NCI-H2107 (cell line): Measurements from ENCODE around the gene TAC3.
"Not testable (repeated sequence)": the region's sequence is repeated elsewhere in the genome, so short reads cannot be mapped to it uniquely, and the experiment has no call there.

Experiments used
- DNase-seq: peaks from one replicate; lab custom pipeline; 2025; lab: John Stamatoyannopoulos, UW

Gene TAC3

DNA sequence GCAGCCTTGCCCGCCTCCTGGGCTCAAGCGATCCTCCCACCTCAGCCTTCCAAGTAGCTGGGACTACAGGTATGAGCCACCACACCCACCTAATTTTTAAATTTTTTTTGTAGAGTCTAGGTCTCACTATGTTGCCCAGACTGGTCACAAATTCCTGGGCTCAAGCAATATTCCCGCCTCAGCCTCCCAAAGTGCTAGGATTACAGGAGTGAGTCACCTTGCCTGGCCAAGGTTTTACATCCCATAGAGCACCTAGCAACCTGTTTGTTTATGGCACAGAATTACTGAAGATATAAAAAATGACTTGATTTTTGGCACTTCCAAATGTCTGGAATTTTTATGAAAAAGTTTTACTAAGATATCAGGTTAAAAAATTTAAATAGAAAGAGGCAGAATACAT is 17.1 kb upstream of the TAC3 start:
- DNase-seq = no peak

GRCh38 chr12:57031789-57032188 is 15.5 kb upstream of the TAC3 start:
- no peak for DNase-seq

DNA sequence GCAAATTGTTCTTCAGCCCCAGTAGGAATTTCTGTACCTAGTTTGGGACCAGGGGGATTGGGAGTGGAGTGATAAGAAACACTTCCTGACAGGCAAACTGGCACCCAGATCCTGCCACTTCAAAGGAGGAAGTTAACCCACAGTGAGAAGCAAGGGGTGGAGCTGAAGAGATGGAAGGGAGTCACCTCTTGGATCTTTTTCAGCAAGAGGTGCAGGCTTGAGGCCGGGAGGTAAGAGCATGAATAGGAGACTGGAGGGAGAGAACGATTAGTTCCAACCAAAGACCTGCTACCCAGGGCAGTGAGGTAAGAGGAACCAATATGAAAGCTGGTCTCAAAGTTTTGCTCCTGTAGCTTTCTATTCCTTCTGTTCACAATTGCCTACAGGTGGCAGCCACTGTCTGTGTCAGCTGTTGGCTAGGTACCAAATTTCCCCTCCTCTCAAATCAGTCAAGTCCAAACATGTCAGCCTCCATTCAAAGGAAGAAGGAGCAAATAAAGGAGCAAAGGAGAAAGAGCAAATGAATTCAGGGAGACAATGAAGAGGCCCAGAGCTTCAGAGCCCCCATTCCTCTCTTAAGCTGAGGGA is 14.9 kb upstream of the TAC3 start:
- DNase-seq = peak; percentile 41

DNA sequence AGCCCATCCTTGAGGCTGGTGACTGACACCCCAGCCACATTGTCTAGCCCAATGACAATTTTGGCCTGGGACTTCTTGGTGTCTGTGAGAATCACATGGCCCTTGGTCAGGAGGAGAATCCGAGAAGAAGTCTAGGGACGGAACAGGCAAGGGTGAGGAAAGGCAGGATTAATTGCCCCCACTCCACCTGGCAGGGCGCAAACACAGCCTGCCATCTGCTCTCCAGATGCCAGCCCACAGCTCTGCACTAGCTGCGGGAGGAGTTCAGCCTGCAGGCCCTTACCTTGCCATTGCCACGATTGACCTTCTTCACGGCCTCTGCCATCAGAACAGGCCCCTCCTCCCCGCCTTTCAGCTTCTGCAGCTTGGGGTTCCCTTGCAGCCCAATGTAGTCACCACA is 13.1 kb upstream of the TAC3 start:
- no peak for DNase-seq

GRCh38 chr12:57027805-57028153 is 11.4 kb upstream of the TAC3 start:
- DNase-seq = no peak

- DNase-seq = no peak
Observed at GRCh38 chr12:57027011-57027804, 10.9 kb upstream of the TAC3 start.

DNA sequence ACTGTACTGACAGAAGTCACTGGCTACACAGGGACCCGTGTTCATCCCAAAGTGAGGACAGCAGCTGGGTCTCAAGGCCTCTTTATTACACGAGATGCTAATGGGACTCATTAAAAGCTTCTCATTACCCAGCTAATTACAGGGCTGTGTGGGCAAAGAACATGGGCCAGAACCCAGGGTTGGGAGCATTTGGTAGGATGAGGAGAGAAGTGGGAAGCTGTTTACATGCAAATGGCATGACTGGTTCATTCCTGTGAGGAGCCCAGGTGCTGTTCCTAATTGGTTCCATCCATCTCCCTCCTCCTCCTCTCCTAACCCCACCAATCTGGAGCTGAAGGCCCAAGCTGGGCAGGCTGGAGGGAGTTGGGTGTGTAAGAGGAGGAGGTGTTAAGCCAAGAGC is 8.9 kb upstream of the TAC3 start:
- DNase-seq = no peak

- not testable (repeated sequence) for DNase-seq
Observed at GRCh38 chr12:57022324-57022723, 6.0 kb upstream of the TAC3 start.

GRCh38 chr12:57019983-57020719 is 3.8 kb upstream of the TAC3 start:
- DNase-seq = no peak

DNA sequence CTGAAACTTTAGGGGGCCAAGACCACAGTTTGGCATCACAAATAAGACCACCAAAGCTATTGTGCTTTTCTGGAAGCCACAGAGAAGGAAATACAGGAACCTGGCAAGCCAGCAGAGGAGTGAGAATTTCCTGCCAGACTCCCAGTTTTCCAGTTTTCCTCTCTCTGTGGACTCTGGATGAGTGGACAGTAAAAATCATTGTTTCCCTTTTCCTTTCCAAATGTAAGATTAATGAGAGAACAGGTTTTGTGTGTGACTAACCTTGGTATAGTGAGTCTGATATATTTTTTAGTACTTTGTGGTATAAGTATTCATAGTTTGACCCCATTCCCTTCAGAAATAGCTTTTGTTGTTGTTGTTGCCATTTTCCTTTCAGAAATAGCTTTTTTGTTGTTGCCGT is 2.6 kb upstream of the TAC3 start:
- no peak for DNase-seq

GRCh38 chr12:57018353-57018752 is 2.0 kb upstream of the TAC3 start:
- not testable (repeated sequence) for DNase-seq

DNA sequence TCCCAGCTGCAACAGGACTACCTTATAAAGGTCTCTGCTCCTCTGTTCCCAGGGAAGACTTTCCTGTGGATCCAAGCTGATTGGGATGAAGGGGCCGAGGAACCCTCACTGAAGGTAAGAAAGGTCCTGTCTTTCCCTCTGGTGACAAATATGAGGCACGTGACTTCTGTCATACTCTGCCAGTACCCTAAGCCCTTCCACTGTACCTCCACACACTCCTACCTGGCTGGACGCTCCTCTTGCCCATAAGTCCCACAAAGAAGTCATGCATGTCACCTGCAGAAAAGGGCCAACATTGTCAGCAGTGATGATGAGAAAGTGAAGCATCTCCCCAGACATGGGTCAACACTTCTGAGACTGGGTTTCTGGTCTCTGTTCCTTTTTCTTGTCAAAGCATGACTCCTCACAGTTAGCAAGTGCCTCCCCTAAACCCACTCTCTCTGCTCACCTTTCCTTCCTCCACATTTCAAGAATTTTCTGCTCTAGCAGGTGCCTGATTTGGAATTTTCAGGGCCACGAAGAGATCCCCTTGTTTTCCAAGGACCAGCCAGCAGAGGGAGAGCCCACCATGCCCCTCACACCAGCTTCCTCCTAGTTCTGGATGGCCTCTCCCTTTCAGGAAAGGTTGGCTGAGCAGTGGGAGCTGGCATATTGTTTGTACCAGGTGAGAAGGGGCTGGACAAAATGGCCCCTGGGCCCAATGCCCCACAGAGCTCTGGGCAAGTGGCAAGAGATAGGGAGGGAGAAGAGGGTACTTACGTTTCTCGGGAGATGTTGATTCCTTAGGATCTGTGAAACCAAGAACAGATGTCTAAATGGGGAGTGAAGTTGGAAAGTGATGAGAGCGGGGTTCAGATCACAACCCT is 3.5 kb downstream of the TAC3 start:
- no peak for DNase-seq

- DNase-seq = no peak
Observed at GRCh38 chr12:57011438-57012424, 4.6 kb downstream of the TAC3 start.

GRCh38 chr12:57010627-57011247 is 5.6 kb downstream of the TAC3 start:
- no peak for DNase-seq

- no peak for DNase-seq
Observed at GRCh38 chr12:57009949-57010626, 6.2 kb downstream of the TAC3 start.

DNA sequence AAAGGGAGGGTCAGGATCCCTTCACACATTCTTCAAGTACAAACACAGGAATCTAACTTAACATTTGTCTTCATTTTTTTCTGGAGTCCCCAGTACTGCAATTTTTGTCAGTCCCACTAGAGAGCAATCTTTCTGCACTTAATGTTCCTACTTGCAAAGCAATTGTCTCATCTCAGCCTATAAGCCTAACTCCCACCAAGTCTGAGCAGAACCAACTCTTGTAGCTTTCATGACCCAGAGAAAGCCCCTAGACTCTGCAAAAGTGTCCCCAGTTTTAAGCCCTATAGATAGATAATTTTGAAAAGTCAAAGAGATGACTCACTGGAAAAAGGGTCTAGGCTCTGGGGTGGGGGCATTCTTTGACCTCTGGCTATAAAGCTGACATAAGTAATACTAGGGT is 8.2 kb downstream of the TAC3 start:
- DNase-seq = peak; percentile 24

DNA sequence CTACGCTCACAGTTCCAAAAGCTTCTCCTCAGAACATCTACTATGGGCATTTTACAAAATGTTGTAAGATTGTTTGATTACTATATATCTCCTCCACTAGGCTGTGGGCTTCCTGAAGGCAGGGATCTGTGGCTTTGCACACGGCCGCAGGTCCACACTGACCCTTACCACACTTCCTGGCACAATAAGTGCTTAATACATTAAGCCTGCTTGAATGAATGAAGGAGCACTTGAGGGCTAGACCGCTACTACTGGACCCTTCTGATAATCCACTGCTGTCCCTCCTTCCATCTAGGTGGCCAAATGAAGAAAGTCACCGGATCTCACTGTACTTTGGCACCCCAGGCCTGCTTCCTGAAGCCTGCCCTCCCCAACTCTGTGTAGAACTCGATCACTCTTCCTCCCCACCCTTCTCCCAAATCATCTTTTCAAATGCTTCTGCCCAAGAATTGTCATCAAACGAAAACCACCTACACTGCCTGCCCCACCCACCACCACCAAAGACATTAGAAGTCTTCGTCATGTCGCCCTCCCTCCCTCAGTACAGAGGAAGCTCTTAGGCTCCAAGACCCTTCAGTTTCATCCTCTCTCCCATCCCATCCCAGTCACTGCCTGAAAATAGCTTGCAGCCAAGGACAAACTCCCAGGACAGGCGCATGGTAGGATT is 9.4 kb downstream of the TAC3 start:
- DNase-seq = no peak

- DNase-seq = peak; percentile 44
Observed at GRCh38 chr12:57005980-57006808, 10.1 kb downstream of the TAC3 start, which contains the start of gene ZBTB39. TSS of gene ZBTB39 (minus strand) at chr12:57006546. CDS start at chr12:57004917, 1,629 bp downstream.
